GF-D8 (cell line): ENCODE data around the gene ADAMTS9.

Experiments used
- DNase-seq: peaks from one replicate; lab custom pipeline; 2025; lab: John Stamatoyannopoulos, UW

The ADAMTS9 gene, protein sequence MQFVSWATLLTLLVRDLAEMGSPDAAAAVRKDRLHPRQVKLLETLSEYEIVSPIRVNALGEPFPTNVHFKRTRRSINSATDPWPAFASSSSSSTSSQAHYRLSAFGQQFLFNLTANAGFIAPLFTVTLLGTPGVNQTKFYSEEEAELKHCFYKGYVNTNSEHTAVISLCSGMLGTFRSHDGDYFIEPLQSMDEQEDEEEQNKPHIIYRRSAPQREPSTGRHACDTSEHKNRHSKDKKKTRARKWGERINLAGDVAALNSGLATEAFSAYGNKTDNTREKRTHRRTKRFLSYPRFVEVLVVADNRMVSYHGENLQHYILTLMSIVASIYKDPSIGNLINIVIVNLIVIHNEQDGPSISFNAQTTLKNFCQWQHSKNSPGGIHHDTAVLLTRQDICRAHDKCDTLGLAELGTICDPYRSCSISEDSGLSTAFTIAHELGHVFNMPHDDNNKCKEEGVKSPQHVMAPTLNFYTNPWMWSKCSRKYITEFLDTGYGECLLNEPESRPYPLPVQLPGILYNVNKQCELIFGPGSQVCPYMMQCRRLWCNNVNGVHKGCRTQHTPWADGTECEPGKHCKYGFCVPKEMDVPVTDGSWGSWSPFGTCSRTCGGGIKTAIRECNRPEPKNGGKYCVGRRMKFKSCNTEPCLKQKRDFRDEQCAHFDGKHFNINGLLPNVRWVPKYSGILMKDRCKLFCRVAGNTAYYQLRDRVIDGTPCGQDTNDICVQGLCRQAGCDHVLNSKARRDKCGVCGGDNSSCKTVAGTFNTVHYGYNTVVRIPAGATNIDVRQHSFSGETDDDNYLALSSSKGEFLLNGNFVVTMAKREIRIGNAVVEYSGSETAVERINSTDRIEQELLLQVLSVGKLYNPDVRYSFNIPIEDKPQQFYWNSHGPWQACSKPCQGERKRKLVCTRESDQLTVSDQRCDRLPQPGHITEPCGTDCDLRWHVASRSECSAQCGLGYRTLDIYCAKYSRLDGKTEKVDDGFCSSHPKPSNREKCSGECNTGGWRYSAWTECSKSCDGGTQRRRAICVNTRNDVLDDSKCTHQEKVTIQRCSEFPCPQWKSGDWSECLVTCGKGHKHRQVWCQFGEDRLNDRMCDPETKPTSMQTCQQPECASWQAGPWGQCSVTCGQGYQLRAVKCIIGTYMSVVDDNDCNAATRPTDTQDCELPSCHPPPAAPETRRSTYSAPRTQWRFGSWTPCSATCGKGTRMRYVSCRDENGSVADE (N-terminal part only)

DNA sequence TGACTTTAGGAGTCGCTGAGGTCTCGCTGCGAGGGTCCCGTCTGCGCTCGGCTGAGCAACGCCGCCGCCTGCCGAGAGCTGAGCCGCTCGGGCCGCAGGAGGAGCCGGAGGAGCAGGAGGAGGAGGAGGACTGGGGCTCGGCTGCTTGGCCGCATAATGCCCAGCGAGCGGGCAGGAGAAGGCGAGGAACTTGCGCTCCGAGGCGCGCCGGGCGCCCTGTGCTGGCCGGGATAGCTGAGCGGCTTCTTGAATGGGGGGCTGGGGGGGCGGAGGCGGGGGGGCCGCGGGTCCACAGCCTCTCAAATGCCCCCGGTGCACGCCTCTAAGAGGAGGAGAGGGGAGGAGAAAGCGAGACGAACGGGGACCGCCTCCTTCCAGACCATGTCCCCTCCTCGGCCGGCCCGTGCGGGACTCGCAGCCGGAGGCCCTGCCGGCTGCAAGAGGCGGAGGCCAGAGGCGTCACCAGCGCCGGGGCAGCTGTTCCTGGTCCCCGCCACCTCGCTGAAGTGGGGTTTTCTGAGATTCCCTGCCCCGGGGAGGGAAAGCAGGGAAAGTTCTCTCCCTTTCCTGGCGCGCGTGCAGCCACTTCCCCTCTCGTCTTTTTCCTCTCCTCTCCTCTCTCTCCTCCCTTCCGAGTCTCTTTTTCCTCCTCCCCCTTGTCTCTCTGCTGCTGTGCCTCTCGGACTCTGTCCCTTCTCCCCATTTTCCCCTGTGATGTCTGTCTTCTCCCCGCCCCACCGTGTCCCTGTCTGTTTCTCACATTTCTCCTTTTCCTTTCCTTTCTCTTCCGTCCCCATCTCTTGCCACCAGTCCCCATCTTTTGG, at the start of gene ADAMTS9:
ADAMTS9 (minus strand) TSS at position 220 of the 824 bp plus-strand sequence. CDS start 343 bp downstream, outside the sequence.
- no peak for DNase-seq

DNA sequence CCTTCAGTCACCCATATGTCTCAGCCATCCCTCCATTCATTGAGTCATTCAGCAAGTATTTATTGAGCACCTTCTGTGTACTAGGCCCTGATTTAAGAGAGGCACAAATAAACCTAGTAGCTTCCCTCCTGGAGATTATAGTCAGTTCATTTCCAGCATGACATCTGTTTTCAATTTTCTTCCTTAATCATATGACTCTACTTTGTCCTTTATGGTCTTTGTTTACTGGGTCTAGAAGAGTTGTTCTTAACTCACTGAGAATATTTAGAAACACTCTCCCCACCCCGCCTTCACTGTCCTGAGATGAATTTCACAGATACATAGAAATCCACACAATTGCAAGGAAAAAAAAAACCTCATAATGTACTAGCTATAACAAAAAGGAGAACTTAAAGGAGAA, 44.8 kb upstream of the ADAMTS9 start:
- DNase-seq, result no peak

- DNase-seq, result no peak
These were observed 42.9 kb upstream of the ADAMTS9 start for GRCh38 chr3:64730681-64731080.

DNA sequence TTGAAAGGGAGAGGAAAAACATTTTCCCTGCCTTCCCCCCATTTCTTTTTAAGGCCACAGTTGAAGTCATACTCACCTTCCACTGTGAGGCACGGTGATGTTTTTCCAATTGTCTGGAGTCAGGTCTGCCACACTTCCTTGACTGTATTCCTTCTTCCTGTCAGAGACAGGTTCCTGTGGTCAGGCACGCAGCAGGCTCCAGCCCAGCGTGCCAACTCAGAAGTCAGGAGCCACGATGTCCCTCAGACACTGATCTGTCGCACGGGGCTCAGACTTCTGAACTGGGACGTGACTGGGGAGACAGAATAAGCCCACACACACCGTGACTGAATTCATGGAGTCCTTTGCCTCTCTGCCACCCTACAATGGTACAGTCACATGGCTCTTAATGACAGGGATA, 41.2 kb upstream of the ADAMTS9 start:
- DNase-seq, result no peak

DNA sequence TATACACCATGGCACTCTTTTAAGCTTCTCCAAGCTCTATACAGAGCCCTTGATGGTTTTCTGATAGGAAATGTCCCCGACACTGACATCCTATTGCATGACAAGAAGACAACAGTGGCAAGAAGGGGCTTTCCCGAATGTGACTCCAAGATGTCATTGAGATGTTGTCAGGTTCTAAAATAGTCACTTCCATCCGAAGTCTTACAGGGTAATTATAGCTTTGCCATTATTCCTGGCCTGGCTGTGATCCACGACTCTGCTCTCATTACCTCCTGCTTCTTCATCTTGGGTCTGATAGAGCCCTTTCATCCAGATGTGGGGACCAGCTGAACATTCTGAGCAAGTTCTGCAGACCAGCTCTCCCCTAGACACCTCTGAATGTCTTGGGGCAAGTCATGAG, 40.6 kb upstream of the ADAMTS9 start:
- no peak for DNase-seq

DNA sequence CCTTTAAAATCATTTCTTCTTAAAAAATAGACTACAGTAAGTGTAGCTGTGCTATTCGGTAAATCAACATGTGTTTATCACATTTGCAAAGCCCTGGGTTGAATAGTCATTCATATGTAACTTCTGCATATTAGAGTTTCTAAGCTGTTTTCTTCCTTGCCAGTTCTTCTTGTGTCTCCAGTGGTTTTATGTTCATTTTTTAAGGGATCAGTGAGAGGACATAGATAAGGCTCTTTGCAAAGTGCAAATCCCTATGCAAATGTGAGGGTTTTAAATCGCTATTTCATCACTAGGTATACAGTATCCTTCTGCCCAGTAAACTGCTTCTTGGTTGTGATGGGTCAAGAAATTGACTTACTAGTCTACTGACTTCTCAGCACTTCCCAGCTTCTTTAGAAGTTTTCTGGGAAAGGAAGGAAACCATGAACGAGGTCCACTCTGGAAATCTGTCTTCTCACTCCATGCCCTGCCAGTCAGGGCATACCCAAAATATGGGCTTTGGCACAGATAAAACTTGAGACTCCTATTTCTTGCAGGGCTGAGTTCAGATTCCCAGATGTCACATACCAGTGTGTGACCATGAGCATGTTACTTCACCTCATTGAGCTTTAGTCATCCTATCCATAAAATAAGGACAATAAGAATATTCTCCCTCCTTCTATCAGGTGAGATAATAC, 38.8 kb upstream of the ADAMTS9 start:
- no peak for DNase-seq

- no peak for DNase-seq
These were observed 31.2 kb upstream of the ADAMTS9 start for GRCh38 chr3:64718976-64719375.

GRCh38 chr3:64717872-64718613, 30.2 kb upstream of the ADAMTS9 start:
- DNase-seq, result no peak

GRCh38 chr3:64717411-64717810, 29.6 kb upstream of the ADAMTS9 start:
- no peak for DNase-seq

- no peak for DNase-seq
These were observed 28.4 kb upstream of the ADAMTS9 start for GRCh38 chr3:64716110-64716710.

GRCh38 chr3:64715211-64715982, 27.6 kb upstream of the ADAMTS9 start:
- DNase-seq, result no peak

- no peak for DNase-seq
These were observed 20.7 kb upstream of the ADAMTS9 start for GRCh38 chr3:64708456-64708855.

- DNase-seq, result no peak
These were observed 18.1 kb upstream of the ADAMTS9 start for GRCh38 chr3:64705946-64706345.

DNA sequence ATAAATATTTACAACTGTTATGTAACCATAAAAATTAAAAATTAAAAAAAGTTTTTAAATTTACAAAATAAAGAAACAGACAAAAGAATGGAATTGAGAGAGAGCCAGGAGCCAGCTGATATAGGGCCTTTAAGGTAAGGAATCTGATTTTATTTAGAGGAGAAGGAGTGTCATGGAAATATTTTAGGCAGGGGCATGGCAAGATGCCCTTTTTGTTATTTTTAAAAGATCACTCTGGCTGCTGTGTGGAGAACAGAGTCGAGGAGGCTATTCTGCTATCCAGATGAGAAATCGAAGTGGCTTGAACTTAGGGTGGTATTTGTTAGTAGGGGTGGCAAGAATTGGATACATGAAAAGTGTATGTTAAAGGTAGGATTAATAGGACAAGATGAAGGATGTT, 9.1 kb upstream of the ADAMTS9 start:
- no peak for DNase-seq

DNA sequence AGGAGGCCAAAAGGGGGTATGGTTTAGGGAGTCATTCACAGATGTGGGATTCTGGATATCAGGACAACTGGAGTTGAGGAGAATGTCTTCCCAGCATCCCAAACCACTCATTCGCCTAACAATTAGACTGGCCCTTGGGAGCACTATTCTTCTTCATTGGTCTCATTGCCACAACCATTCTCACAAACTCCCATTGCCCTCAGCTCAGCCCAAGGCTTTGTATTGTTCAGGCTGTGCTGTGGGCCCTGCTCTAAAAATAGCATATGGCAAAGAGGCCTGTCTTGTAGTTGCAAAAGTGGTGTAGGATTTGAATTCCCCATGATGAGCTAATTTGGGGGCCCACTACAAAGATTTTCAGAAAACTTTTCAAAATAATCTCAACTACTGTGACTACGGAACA, 6.3 kb upstream of the ADAMTS9 start:
- no peak for DNase-seq

DNA sequence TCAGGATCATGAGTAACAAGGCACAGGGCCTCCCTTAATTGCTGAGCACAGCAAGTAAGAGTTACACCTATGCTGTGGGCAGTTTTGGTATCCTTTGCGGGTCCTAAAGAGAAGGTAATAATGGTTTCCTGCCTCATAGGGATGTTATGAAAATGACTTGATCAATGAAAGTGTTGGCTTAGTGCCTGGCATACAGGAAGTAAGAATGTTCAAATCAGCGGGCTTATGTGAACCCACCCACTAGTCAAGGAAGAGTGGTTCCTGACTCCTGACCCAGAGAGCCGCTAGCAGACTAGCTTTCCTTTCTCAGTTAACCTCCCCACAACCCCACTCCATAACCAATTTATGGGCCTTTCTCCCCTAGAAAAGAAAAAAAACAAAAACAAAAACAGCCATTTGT, 5.2 kb upstream of the ADAMTS9 start:
- no peak for DNase-seq

- no peak for DNase-seq
These were observed 3.3 kb upstream of the ADAMTS9 start for GRCh38 chr3:64691051-64691450.

- no peak for DNase-seq
These were observed 567 bp downstream of the ADAMTS9 start for GRCh38 chr3:64687086-64687780.
